ENCODE data around the gene SUGCT. TPM values are rescaled to one million over a fixed set of nuclear protein-coding genes. Genes with fewer than 3 reads are reported as not detected.

Gene SUGCT
- total RNA-seq, 2 experiments from 2014 or later = 0.95 to 1.2 TPM

DNA sequence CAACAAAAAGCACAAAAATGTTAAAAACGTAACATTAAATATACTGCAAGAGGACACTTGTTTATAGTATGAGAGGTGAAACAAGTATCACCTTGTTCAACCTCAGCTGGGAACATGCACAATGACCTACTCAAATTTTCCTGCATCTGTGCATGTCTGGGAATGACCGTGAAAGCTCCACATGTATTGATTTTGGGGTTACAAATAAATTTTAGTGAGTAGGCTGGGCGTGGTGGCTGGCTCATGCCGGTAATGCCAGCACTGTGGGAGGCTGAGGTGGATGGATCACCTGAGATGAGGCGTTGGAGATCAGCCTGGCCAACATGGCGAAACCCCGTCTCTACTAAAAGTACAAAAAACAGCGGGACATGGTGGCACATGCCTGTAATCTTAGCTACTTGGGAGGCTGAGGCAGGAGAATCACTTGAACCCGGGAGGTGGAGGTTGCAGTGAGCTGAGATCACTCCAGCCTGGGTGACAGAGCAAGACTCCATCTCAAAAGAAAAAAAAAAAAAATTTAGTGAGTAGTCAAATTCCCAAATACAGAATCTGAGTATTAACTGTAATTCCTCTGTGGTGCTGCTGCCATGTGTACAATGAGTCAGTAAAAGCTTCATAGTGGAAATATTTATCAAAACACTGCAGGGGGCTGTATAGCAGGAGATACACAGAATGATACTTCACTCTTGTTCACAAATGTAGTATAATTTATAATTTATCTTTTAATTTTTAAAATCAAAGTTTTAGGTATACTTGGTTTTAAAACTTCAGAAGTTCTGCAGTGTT is 41.1 kb downstream of the SUGCT start:
- ATAC-seq (ENCODE audit: poor library complexity) (no peak), DNase-seq (no peak)
- intact Hi-C loops (cut with DNase I, micrococcal nuclease) = no loop called here
- TF ChIP-seq, protein P1, sequence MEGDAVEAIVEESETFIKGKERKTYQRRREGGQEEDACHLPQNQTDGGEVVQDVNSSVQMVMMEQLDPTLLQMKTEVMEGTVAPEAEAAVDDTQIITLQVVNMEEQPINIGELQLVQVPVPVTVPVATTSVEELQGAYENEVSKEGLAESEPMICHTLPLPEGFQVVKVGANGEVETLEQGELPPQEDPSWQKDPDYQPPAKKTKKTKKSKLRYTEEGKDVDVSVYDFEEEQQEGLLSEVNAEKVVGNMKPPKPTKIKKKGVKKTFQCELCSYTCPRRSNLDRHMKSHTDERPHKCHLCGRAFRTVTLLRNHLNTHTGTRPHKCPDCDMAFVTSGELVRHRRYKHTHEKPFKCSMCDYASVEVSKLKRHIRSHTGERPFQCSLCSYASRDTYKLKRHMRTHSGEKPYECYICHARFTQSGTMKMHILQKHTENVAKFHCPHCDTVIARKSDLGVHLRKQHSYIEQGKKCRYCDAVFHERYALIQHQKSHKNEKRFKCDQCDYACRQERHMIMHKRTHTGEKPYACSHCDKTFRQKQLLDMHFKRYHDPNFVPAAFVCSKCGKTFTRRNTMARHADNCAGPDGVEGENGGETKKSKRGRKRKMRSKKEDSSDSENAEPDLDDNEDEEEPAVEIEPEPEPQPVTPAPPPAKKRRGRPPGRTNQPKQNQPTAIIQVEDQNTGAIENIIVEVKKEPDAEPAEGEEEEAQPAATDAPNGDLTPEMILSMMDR (IDR thresholded peaks at IDR 0.05) = no peak
- no peaks in the 10 kb centered on the region for H3K4me1 ChIP-seq (ENCODE audit: insufficient read depth, low read length)
- no peaks in the 10 kb centered on the region for H3K9me3 Mint-ChIP-seq
- no peak overlapping the region for H3K4me3 ChIP-seq (ENCODE audit: low read length)
- ChIA-PET POLR2A (no interaction called here), CTCF (no interaction called here)
- no peaks in the 10 kb centered on the region for H3K9me3 ChIP-seq (ENCODE audit: control insufficient read depth in 1 of 2, insufficient read depth in 1 of 2, low read length in 2 of 2)
- no peaks in the 10 kb centered on the region for H3K36me3 ChIP-seq (ENCODE audit: insufficient read depth, low read length)
- H3K4me1 Mint-ChIP-seq (ENCODE audit: low read depth) = no peaks in the 10 kb centered on the region
- no peak overlapping the region for H3K27ac Mint-ChIP-seq
- no peak overlapping the region for H3K27ac ChIP-seq (ENCODE audit: low read depth in 1 of 2, low read length in 2 of 2)
- H3K36me3 Mint-ChIP-seq (ENCODE audit: low read depth) = no peaks in the 10 kb centered on the region
- no peak overlapping the region for H3K4me3 Mint-ChIP-seq
- peaks cover 0 to 2% of the 10 kb centered on the region in 2 experiments for H3K27me3 ChIP-seq (ENCODE audit: control insufficient read depth in 1 of 2, insufficient read depth in 2 of 2, low read length in 2 of 2)
- H3K27me3 Mint-ChIP-seq = no peaks in the 10 kb centered on the region

- H3K9me3 Mint-ChIP-seq = no peaks in the 10 kb centered on the region
- H3K4me1 Mint-ChIP-seq (ENCODE audit: low read depth) = no peaks in the 10 kb centered on the region
- no peak overlapping the region for H3K4me3 ChIP-seq (ENCODE audit: low read length)
- no peak for ATAC-seq (ENCODE audit: poor library complexity)
- H3K27me3 Mint-ChIP-seq = no peaks in the 10 kb centered on the region
- H3K27me3 ChIP-seq (ENCODE audit: control insufficient read depth in 1 of 2, insufficient read depth in 2 of 2, low read length in 2 of 2) = peaks cover 0 to 2% of the 10 kb centered on the region in 2 experiments
- TF ChIP-seq, protein P1 (IDR thresholded peaks at IDR 0.05) = no peak
- no peak overlapping the region for H3K27ac Mint-ChIP-seq
- no peaks in the 10 kb centered on the region for H3K36me3 Mint-ChIP-seq (ENCODE audit: low read depth)
- H3K36me3 ChIP-seq (ENCODE audit: insufficient read depth, low read length) = no peaks in the 10 kb centered on the region
- no peak overlapping the region for H3K4me3 Mint-ChIP-seq
- H3K4me1 ChIP-seq (ENCODE audit: insufficient read depth, low read length) = no peaks in the 10 kb centered on the region
- no peak overlapping the region for H3K27ac ChIP-seq (ENCODE audit: low read depth in 1 of 2, low read length in 2 of 2)
- ChIA-PET CTCF (no interaction called here), POLR2A (interaction anchor here (0.6 kb wide), 1 partner anchor 172 kb away, joined by 5 read pairs; no protein-coding TSS in a partner anchor)
- no peaks in the 10 kb centered on the region for H3K9me3 ChIP-seq (ENCODE audit: control insufficient read depth in 1 of 2, insufficient read depth in 1 of 2, low read length in 2 of 2)
- intact Hi-C loops (cut with DNase I, micrococcal nuclease) = no loop called here
- no peak for DNase-seq
Observed at GRCh38 chr7:40177071-40177470, 42.3 kb downstream of the SUGCT start.

GRCh38 chr7:40182452-40182851 is 47.6 kb downstream of the SUGCT start:
- CTCF ChIA-PET = no interaction called here
- Histone ChIP-seq H3K4me3 (ENCODE audit: low read length) (no peak overlapping the region), H3K4me1 (ENCODE audit: insufficient read depth, low read length) (no peaks in the 10 kb centered on the region), H3K9me3 (ENCODE audit: control insufficient read depth in 1 of 2, insufficient read depth in 1 of 2, low read length in 2 of 2) (no peaks in the 10 kb centered on the region), H3K36me3 (ENCODE audit: insufficient read depth, low read length) (no peaks in the 10 kb centered on the region), H3K27me3 (ENCODE audit: control insufficient read depth in 1 of 2, insufficient read depth in 2 of 2, low read length in 2 of 2) (no peaks in the 10 kb centered on the region), H3K27ac (ENCODE audit: low read depth in 1 of 2, low read length in 2 of 2) (no peak overlapping the region)
- intact Hi-C loops (cut with DNase I, micrococcal nuclease) = no loop called here
- no peaks in the 10 kb centered on the region for H3K27me3 Mint-ChIP-seq
- POLR2A ChIA-PET = no interaction called here
- DNase-seq (no peak), ATAC-seq (ENCODE audit: poor library complexity) (no peak)
- H3K27ac Mint-ChIP-seq = no peak overlapping the region
- H3K9me3 Mint-ChIP-seq = no peaks in the 10 kb centered on the region
- H3K4me3 Mint-ChIP-seq = no peak overlapping the region
- TF ChIP-seq, protein P1 (IDR thresholded peaks at IDR 0.05) = no peak
- no peaks in the 10 kb centered on the region for H3K36me3 Mint-ChIP-seq (ENCODE audit: low read depth)
- H3K4me1 Mint-ChIP-seq (ENCODE audit: low read depth) = no peaks in the 10 kb centered on the region
